ENCODE data around the gene PLCXD1. TPM values are rescaled to one million over a fixed set of nuclear protein-coding genes. Genes with fewer than 3 reads are reported as not detected.

The PLCXD1 gene
- total RNA-seq, 4 donors from 2014 or later = 5.7 to 18.8 (median 9.2) TPM

GRCh38 chrX:334331-334891 lies 53.2 kb downstream of the PLCXD1 start:
- Histone ChIP-seq H3K4me3 (no peak overlapping the region), H3K4me1 (peaks cover 0 to 15% (median 8%) of the 10 kb centered on the region in 4 donors), H3K36me3 (peaks cover 0 to 68% (median 0%) of the 10 kb centered on the region in 3 donors), H3K27ac (no peak overlapping the region), H3K27me3 (peaks cover 0 to 17% of the 10 kb centered on the region in 2 donors), H3K9me3 (no peaks in the 10 kb centered on the region)
- 94 to 96% methylated on average over 44 of the region's 53 CpGs for WGBS, 2 donors
- no peak for DNase-seq (ENCODE audit: low spot score in 2 of 2)
- TF ChIP-seq POLR2A (IDR thresholded peaks at IDR 0.05) (no peak), EP300 (IDR thresholded peaks at IDR 0.05) (no peak)
- TF ChIP-seq, protein P1, sequence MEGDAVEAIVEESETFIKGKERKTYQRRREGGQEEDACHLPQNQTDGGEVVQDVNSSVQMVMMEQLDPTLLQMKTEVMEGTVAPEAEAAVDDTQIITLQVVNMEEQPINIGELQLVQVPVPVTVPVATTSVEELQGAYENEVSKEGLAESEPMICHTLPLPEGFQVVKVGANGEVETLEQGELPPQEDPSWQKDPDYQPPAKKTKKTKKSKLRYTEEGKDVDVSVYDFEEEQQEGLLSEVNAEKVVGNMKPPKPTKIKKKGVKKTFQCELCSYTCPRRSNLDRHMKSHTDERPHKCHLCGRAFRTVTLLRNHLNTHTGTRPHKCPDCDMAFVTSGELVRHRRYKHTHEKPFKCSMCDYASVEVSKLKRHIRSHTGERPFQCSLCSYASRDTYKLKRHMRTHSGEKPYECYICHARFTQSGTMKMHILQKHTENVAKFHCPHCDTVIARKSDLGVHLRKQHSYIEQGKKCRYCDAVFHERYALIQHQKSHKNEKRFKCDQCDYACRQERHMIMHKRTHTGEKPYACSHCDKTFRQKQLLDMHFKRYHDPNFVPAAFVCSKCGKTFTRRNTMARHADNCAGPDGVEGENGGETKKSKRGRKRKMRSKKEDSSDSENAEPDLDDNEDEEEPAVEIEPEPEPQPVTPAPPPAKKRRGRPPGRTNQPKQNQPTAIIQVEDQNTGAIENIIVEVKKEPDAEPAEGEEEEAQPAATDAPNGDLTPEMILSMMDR (IDR thresholded peaks at IDR 0.05) = no peak

- Histone ChIP-seq H3K4me1 (peaks cover 0 to 15% (median 8%) of the 10 kb centered on the region in 4 donors), H3K36me3 (peaks cover 0 to 68% (median 0%) of the 10 kb centered on the region in 3 donors), H3K27me3 (peaks cover 0 to 17% of the 10 kb centered on the region in 2 donors), H3K4me3 (no peak overlapping the region), H3K27ac (no peak overlapping the region), H3K9me3 (no peaks in the 10 kb centered on the region)
- WGBS, 2 donors = 94 to 96% methylated on average over 45 to 47 of the region's 47 CpGs
- DNase-seq (ENCODE audit: low spot score in 2 of 2) = no peak
- no peak for TF ChIP-seq POLR2A (IDR thresholded peaks at IDR 0.05)
- TF ChIP-seq EP300 (IDR thresholded peaks at IDR 0.05) = no peak
- TF ChIP-seq, protein P1 (IDR thresholded peaks at IDR 0.05) = no peak
Observed at GRCh38 chrX:334971-335757, 54.0 kb downstream of the PLCXD1 start.

DNA sequence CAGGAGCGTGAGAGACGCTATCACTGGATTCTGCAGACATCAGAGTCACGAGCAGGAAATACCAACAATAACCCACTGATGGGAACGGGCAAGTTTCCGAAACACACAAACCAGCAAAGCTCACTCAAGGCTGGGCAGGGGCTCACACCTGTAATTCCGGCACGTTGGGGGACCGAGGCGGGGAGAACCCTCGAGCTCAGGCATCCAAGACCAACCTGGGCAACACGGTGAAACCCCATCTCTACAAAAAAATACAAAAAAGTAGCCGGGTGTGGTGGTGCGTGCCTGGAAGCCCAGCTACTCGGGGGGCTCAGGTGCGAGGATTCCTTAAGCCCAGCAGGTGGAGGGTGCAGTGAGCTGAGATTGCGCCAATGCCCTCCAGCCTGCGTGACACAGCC lies 54.6 kb downstream of the PLCXD1 start:
- Histone ChIP-seq H3K36me3 (peaks cover 0 to 72% (median 0%) of the 10 kb centered on the region in 3 donors), H3K9me3 (no peaks in the 10 kb centered on the region), H3K27me3 (peaks cover 0 to 16% of the 10 kb centered on the region in 2 donors), H3K4me1 (peaks cover 0 to 13% (median 8%) of the 10 kb centered on the region in 4 donors), H3K27ac (no peak overlapping the region), H3K4me3 (no peak overlapping the region)
- DNase-seq (ENCODE audit: low spot score in 2 of 2) = no peak
- WGBS, 2 donors = 94 to 96% methylated on average over 17 of the region's 17 CpGs
- TF ChIP-seq, protein P1 (IDR thresholded peaks at IDR 0.05) = no peak
- TF ChIP-seq POLR2A (IDR thresholded peaks at IDR 0.05) (no peak), EP300 (IDR thresholded peaks at IDR 0.05) (no peak)

DNA sequence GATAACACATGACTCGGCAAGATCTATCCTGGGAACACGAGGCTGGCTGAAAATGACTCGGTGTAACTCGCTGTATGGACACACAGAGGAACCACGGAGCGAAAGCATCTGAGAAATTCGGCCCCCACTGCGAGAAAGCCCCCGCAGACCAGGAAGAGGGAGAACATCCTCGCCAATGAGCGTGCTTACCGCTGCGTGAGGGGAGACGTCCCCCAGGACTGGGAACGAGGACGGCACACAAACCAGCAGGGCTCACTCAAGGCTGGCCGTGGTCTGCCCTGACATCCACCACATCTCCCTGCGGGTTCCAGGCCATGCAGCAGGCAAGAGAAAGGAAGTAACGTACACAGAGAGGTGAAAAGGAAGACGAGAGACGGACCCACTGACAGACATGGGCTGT lies 55.0 kb downstream of the PLCXD1 start:
- Histone ChIP-seq H3K27me3 (peaks cover 0 to 12% of the 10 kb centered on the region in 2 donors), H3K4me1 (peaks cover 0 to 9% (median 6%) of the 10 kb centered on the region in 4 donors), H3K9me3 (no peaks in the 10 kb centered on the region), H3K36me3 (peaks cover 0 to 76% (median 0%) of the 10 kb centered on the region in 3 donors), H3K27ac (no peak overlapping the region), H3K4me3 (no peak overlapping the region)
- DNase-seq (ENCODE audit: low spot score in 2 of 2) = no peak
- no peak for TF ChIP-seq EP300 (IDR thresholded peaks at IDR 0.05)
- TF ChIP-seq, protein P1 (IDR thresholded peaks at IDR 0.05) = no peak
- no peak for TF ChIP-seq POLR2A (IDR thresholded peaks at IDR 0.05)
- 87 to 92% methylated on average over 21 of the region's 21 CpGs for WGBS, 2 donors

GRCh38 chrX:337331-337831 lies 56.2 kb downstream of the PLCXD1 start:
- no peak for DNase-seq (ENCODE audit: low spot score in 2 of 2)
- H3K27ac ChIP-seq = no peak overlapping the region
- H3K4me1 ChIP-seq = no peaks in the 10 kb centered on the region
- TF ChIP-seq, protein P1 (IDR thresholded peaks at IDR 0.05) = no peak
- TF ChIP-seq POLR2A (IDR thresholded peaks at IDR 0.05) = no peak
- TF ChIP-seq EP300 (IDR thresholded peaks at IDR 0.05) = no peak
- peaks cover 0 to 84% (median 0%) of the 10 kb centered on the region in 3 donors for H3K36me3 ChIP-seq
- 87 to 89% methylated on average over 38 of the region's 38 CpGs for WGBS, 2 donors
- H3K27me3 ChIP-seq = peaks cover 0 to 2% of the 10 kb centered on the region in 2 donors
- H3K4me3 ChIP-seq = no peak overlapping the region
- no peaks in the 10 kb centered on the region for H3K9me3 ChIP-seq

Data from tibial nerve (tissue), 4 donors.